Esophagus squamous epithelium (tissue), 4 donors: Measurements from ENCODE around the gene FIS1.

Experiments
- CTCF ChIP-seq, 6 experiments: fragments of 450-650 bp in 4 of 6; fragments of 200-600 bp in 2 of 6; sonication (generic) in 2 of 6; IDR thresholded peaks; one replicate each; pipeline ENCODE4 v1.5.1; 2016 to 2019; ENCODE audit warnings: antibody characterized with exemption in 6 of 6, mild to moderate bottlenecking in 4 of 6, moderate library complexity in 4 of 6
- POLR2A ChIP-seq, 4 donors: fragments of 450-650 bp; IDR thresholded peaks; one replicate each; pipeline ENCODE4 v1.6.1; 2017; ENCODE audit warnings: antibody characterized with exemption in 4 of 4, mild to moderate bottlenecking in 4 of 4, moderate library complexity in 3 of 4

DNA sequence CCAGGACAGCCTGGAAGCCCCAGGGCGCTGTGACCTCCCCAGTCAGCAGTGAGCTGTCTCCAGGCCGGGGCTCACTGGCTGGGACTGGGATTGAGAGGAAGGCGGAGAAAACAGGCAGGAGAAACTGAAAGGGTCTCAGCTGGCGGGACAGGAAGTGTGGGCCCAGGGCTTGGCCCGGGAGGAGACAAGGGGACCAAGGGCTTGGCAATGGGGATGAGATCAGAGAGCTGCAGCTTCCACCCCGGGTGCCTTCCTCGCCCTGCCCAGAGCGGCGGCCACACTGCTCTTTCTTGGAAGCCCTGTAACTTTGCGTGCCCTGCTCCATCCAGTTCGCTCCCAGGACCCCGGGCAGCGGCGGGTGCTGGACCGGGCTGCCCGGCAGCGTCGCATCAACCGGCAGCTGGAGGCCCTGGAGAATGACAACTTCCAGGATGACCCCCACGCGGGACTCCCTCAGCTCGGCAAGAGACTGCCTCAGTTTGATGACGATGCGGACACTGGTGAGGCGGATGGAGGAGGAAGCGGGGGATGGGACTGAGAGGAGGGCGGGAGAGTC is 22.5 kb downstream of the FIS1 start:
- TF ChIP-seq CTCF (IDR thresholded peaks at IDR 0.05) (no peak), POLR2A (IDR thresholded peaks at IDR 0.05) (no peak)
